ENCODE results near the gene SKIC8.
"Not testable (repeated sequence)": the region's sequence is repeated elsewhere in the genome, so short reads cannot be mapped to it uniquely, and the experiment has no call there.

SKIC8 gene

DNA sequence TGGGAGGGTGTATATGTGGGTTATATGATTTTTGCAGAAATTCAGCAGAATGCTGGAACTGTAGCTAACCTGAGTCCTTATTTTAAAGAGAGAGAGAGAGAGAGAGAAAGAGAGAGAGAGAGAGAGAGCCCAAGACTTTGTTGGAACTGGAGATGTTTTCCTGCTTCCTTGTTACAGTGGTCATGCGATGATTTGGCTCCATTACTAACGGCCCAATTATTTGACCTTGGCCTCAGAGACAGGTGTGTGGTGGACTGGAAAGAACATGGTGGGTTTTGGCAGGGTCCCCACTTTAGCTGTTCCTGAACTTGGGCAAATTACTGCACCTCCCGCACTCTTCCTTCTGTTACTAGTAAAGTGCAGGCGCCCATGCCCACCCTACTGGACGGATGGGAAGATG is 50.3 kb downstream of the SKIC8 start:
- no peak for DNase-seq

DNA sequence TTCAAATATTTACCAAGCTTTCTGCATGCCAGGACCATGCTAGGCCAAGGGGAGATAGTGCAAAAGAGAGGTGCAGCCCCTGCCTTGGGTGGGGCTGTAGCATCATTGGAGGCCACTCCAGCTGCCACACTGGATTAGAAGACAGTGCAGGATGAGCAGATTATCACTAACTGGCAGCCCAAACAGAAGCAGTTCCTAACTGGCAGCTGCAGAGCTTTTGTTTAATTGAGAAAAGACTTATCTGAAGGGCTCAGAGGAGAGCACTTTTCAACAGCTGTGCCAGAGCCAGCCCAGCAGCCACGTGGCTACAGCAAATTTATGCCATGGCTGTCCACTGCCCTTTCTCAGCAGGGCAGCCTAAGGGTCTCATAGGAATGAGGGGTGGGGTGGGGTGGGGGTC is 51.5 kb downstream of the SKIC8 start:
- no peak for DNase-seq

DNA sequence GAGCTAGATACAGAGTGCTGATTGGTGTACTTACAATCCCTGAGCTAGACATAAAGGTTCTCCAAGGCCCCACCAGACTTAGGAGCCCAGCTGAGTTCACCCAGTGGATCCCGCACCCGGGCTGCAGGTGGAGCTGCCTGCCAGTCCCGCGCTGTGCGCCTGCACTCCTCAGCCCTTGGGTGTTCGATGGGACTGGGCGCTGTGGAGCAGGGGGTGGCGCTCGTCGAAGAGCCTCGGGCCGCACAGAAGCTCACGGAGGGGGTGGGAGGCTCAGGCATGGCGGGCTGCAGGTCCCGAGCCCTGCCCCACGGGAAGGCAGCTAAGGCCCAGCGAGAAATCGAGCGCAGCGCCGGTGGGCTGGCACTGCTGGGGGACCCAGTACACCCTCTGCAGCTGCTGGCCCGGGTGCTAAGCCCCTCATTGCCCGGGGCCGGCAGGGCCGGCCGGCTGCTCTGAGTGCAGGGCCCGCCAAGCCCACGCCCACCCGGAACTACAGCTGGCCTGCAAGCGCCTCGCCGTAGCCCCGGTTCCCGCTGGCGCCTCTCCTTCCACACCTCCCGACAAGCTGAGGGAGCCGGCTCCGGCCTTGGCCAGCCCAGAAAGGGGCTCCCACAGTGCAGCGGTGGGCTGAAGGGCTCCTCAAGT is 53.3 kb downstream of the SKIC8 start:
- DNase-seq: not testable (repeated sequence)

DNA sequence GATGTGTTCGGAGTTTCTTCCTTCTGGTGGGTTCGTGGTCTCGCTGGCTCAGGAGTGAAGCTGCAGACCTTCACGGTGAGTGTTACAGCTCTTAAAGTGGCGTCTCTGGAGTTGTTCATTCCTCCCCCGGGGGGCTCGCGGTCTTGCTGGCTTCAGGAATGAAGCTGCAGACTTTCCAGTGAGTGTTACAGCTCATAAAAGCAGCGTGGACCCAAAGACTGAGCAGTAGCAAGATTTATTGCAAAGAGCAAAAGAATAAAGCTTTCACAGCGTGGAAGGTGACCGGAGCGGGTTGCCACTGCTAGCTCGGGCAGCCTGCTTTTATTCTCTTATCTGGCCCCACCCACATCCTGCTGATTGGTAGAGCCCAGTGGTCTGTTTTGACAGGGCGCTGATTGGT is 54.0 kb downstream of the SKIC8 start:
- not testable (repeated sequence) for DNase-seq

DNA sequence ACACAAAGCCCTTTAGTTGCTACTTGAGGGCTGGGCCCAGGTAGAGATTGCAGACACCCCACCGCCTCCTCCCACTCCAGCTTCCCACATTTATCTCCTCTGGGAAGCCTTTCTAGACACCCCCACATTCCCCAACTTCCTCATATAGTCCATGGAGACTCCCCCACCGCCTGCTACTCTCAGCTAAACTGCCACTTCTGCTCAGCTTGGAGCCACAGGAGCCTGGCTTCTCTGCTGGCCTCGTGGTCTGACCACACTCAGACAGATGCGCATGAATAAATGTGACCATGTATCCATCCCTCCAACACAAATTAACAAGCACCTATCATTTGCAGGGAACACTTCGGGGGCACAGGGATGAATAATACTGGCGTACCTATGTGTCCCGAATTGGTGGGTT is 54.5 kb downstream of the SKIC8 start:
- no peak for DNase-seq

DNA sequence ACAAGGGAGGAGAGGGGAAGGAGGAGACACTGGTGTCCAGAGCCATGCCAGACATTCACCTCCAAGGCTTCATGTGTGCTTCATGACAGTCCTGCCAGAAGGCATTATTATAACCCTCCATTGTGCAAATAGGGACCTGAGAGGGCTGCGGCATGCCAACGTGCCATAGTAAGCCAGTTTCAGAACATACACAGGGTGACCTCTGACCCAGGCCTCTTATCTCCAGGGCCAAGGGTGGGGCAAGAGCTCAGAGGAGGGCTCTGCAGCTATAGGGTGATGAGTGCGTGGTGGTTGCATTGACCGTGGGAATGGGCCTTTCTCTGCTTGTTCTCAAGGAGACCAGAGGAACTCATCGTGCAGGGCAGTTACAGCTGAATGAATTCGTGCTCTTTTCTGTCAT is 55.3 kb downstream of the SKIC8 start:
- DNase-seq: no peak

DNA sequence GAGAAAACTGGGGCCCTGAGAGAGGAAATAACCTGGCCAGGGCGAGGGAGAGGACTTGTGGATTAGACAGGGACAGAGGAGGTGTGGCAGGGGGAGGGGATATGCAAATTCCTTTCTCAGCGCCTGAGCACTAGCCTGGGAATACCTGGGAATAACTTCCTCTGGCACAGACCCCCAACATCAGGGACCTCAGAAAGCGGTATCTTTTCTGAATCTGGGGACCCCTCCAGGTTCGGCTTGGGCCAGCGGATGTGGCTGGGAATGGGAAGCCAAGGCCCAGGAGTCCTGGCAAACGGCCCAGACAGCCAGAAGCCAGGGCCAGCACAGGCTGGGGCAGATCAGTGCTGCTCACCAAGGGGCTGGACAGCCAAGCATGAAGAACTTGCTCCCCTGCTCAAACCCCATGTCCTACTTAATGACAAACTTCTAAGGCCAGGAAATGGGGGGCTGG is 55.9 kb downstream of the SKIC8 start:
- no peak for DNase-seq

DNA sequence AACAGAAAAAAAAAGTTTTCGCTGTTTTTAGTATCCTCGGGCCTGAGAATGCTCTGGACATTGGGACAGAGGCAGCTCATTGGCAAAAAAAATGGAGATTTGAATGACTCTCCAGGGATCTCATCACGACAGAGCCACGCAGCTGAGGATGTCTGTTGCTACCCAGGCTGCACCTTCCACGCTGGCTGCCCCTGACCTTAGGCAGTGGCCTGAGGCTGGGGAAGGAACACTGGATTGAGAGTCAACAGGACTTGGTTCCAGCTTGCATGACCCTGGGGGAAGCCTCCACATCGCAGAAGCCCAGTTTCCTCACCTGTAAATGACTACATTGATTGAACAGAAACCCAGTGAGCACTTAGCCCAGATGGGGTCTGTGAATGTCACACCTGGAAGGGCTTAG is 56.4 kb downstream of the SKIC8 start:
- no peak for DNase-seq

DNA sequence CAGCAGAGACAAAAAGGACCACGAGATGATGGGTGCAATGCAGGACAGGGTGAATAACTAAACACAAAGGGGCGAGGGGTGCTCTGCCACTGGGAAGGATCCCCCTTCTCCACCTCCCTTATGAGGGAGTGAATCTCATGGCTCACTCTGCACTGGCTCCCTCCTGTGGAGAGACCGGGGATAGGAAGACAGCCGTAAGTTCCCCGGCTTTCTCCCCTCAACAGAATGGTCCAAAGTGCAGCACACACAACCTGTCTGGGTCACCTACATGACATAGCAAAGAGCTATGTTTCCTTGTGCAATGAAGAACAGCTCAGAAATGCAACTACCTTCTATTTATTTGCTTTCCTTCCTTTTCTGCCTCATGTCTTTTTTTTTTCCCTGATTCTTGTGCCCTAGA is 57.3 kb downstream of the SKIC8 start:
- no peak for DNase-seq

DNA sequence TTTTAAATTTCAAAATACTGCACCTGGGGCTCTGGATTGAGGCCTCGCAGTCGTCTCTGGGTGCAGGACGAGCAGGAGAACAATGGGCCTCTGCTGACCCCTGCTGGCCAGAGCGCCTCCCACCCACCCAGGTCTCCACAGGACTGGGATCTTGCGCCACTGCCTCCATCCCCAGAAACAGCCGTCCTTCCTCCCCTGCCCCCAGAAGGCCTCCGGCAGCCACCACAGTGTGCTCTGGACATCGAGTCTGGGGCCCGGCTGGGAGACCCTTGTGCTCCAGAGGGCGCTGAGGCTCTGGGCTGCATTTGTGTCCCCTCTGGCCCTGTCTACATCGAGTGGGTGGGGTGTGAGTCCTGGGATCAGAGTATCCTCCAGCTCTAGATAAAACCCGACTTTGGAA is 58.4 kb downstream of the SKIC8 start:
- DNase-seq: peak; percentile 80

DNA sequence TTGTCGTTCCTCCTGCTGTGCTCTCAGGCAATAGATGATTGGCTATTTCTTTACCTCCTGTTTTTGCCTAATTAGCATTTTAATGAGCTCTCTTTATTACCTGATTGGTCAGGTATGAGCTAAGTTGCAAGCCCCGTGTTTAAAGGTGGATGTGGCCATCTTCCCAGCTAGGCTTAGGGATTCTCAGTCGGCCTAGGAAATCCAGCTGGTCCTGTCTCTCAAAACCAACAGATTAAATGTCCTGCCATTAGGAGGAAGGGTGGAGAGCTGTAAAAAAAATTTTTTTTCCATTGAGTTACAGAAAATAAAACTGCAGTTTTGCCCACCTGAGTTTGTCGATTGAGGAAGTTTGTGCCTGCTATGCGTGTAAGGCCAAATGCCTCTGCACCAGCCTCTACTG is 59.6 kb downstream of the SKIC8 start:
- DNase-seq: no peak

DNA sequence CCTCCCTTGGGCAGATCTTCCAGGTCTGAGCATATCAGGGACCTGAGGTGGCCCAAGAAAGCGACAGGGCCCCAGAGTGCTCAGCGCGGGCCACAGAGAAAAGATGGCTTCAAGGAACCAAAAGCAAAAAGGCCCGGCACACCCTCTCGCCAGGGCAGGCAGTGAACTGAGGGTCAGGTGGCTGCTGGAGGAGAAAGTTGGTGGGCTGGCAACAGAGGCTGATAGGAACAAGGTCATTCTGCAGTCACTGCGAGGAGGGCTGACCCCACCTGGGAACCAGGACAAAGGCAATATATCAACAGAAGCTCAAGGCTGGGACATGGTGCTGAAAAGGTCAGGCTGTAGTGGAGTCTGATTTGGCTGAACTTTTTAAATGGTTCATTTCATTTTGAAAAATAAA is 62.3 kb downstream of the SKIC8 start:
- DNase-seq: no peak

DNA sequence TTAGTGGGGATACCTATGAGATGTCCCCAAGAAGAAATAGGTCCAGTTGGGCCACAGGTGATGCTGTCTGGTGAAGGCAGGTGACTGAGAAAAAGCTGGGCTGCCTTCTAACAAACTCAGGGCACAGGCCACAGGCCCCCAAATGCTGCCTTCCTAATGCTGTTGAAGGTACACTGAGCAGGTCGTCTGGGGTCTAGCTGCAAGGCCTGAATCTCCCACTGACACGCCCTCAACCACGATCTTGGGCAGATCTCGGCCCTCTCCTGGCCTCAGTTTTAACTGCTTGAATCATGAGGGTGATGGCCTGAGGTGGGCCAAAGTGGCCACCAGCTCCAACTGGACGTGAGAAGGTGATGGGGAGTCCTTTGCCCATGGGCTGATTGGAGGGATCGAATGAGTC is 62.9 kb downstream of the SKIC8 start:
- DNase-seq: no peak

DNA sequence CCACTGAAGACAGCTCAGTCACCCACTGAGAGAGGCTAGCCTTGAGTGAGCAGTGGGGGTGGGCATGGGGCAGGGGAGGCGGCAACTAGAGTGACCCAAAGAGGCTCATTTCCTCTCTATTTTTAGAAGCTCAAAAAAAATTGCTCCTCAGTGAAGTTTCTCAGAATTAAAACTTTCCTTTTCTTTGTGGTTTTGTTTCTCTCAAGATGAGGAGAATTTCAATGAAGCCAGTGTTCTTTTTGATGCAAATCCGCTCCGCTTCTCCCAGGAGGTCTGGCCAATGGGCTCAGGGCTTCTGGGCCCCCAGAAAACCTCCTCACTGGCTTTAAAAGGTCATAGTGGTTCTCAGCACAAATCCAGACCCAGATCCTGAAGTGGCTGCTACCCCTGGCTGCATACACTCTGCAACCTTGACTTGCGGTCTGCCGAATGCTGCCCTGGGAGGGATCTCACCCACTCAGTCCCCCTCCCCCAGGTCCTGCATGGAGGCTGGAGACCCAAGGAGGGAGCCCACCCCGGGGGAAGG is 64.8 kb downstream of the SKIC8 start, which contains the start of gene ACSBG1:
ACSBG1 (minus strand) TSS at position 51 of the 526 bp plus-strand sequence. CDS start 64 bp downstream, outside the sequence.
- no peak for DNase-seq

DNA sequence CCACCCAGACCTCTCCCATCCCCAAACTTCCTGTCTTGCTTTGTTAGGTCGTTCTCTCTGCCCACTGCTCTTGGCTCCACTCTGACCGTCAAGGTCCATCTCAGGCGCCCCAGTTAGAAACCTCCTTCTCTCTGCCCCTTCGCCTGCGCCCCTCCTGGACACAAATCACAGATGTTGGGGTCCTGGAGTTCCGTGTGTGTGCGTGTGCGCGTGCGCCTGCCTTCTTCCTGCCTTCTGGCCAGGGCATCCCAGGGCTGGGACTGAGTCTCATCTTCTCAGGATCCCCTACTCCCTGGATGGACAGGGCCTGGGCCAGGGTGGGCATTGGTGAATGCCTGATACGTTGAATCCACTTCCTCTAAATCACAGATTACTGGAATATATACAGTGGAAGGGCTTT is 65.9 kb downstream of the SKIC8 start:
- no peak for DNase-seq

All from 8988T (cell line).